Panc1 (cell line): ENCODE measurements around the gene WDR70.

Experiments
- POLR2AphosphoS5 ChIP-seq: IDR thresholded peaks from 2 replicates; pipeline ENCODE4 v1.6.1; 2012; ENCODE audit warnings: mild to moderate bottlenecking, low read depth, low read length, moderate library complexity
- SIN3A ChIP-seq: IDR thresholded peaks from 2 replicates; pipeline ENCODE4 v1.6.1; 2012; ENCODE audit warnings: low read depth, mild to moderate bottlenecking, low read length, moderate library complexity, borderline replicate concordance; ENCODE audit not compliant: insufficient read depth
- TCF7L2 ChIP-seq: IDR thresholded peaks from 2 replicates; pipeline ENCODE4 v1.6.1; 2011; ENCODE audit warnings: mild to moderate bottlenecking, low read depth, low read length, inconsistent platforms
- TF ChIP-seq, protein P1 (sequence below): fragments of 450-650 bp; IDR thresholded peaks from 2 replicates; pipeline ENCODE4 v1.5.1; 2017; ENCODE audit warnings: mild to moderate bottlenecking
- TF ChIP-seq, protein P2 (sequence below), 2 experiments: IDR thresholded peaks; 2 replicates each; pipeline ENCODE4 v1.6.1; 2011 to 2012; ENCODE audit warnings: low read depth in 2 of 2, control low read depth in 1 of 2, low read length in 1 of 2, mild to moderate bottlenecking in 1 of 2, moderate library complexity in 1 of 2; ENCODE audit not compliant: insufficient read depth in 1 of 2

DNA sequence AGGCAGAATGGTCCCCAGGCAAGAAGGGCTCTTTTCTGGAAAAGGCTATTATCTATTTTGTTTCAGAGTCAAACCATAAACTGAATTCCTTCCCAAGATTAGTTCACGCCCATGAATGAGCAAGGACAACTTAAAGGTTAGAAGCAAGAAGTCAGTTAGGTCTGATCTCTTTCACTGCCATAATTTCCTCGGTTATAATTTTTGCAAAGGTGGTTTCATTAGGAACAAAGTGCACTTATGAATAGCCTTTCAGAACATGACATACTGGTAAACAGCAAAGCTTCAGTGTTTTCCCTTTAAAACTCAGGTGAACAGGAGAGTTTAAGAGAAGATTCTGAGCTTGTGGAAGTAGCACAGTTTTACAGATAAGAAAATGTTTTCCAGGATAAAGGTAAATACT is 282.8 kb downstream of the WDR70 start:
- TF ChIP-seq, protein P1, sequence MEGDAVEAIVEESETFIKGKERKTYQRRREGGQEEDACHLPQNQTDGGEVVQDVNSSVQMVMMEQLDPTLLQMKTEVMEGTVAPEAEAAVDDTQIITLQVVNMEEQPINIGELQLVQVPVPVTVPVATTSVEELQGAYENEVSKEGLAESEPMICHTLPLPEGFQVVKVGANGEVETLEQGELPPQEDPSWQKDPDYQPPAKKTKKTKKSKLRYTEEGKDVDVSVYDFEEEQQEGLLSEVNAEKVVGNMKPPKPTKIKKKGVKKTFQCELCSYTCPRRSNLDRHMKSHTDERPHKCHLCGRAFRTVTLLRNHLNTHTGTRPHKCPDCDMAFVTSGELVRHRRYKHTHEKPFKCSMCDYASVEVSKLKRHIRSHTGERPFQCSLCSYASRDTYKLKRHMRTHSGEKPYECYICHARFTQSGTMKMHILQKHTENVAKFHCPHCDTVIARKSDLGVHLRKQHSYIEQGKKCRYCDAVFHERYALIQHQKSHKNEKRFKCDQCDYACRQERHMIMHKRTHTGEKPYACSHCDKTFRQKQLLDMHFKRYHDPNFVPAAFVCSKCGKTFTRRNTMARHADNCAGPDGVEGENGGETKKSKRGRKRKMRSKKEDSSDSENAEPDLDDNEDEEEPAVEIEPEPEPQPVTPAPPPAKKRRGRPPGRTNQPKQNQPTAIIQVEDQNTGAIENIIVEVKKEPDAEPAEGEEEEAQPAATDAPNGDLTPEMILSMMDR: no peak
- no peak for TF ChIP-seq POLR2AphosphoS5
- no peak for TF ChIP-seq SIN3A
- TF ChIP-seq, protein P2, sequence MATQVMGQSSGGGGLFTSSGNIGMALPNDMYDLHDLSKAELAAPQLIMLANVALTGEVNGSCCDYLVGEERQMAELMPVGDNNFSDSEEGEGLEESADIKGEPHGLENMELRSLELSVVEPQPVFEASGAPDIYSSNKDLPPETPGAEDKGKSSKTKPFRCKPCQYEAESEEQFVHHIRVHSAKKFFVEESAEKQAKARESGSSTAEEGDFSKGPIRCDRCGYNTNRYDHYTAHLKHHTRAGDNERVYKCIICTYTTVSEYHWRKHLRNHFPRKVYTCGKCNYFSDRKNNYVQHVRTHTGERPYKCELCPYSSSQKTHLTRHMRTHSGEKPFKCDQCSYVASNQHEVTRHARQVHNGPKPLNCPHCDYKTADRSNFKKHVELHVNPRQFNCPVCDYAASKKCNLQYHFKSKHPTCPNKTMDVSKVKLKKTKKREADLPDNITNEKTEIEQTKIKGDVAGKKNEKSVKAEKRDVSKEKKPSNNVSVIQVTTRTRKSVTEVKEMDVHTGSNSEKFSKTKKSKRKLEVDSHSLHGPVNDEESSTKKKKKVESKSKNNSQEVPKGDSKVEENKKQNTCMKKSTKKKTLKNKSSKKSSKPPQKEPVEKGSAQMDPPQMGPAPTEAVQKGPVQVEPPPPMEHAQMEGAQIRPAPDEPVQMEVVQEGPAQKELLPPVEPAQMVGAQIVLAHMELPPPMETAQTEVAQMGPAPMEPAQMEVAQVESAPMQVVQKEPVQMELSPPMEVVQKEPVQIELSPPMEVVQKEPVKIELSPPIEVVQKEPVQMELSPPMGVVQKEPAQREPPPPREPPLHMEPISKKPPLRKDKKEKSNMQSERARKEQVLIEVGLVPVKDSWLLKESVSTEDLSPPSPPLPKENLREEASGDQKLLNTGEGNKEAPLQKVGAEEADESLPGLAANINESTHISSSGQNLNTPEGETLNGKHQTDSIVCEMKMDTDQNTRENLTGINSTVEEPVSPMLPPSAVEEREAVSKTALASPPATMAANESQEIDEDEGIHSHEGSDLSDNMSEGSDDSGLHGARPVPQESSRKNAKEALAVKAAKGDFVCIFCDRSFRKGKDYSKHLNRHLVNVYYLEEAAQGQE (IDR thresholded peaks at IDR 0.05; ENCODE audit: insufficient read depth in 1 of 2, low read depth in 2 of 2, low read length in 1 of 2): no peak
- no peak for TF ChIP-seq TCF7L2
